Endothelial cell of umbilical vein (primary cell): Measurements from ENCODE around the gene SLC25A44. TPM values are rescaled to one million over a fixed set of nuclear protein-coding genes. Genes with fewer than 3 reads are reported as not detected.

ENCODE experiments used
- BruUV-seq: library from RNA; stranded (reverse); fragments of 400-500 nt; replicated peaks from 2 replicates; lab custom pipeline; 2021; lab: Mats Ljungman, UMichigan
- CTCF ChIA-PET: fragments of 300-600, 350-600 bp; sonication (Branson Sonifier 250); formaldehyde crosslinking; loops from one replicate; lab custom pipeline; 2021; ENCODE audit warnings: antibody characterized with exemption, inconsistent platforms; lab: Charles Lee
- POLR2A ChIA-PET: fragments of 300-600, 350-600 bp; sonication (Branson Sonifier 250); formaldehyde crosslinking; loops from one replicate; lab custom pipeline; 2021; ENCODE audit warnings: antibody characterized with exemption, inconsistent platforms; lab: Charles Lee
- DNase-seq: peaks from one replicate; pipeline ENCODE4 v3.0.0-alpha.2; 2011; ENCODE audit warnings: low read depth, low spot score
- FAIRE-seq: peaks from 2 replicates; lab custom pipeline; 2011; peaks lifted over from hg19 to GRCh38; lab: Jason Lieb, UNC
- H2AFZ ChIP-seq: 2 replicates; pipeline ENCODE4 v1.6.0; 2012; ENCODE audit warnings: low read depth, low read length, control low read depth, inconsistent platforms
- H3K27ac ChIP-seq: 2 replicates; pipeline ENCODE4 v1.5.1; 2011; ENCODE audit warnings: low read depth, mild to moderate bottlenecking, control low read depth, low read length, moderate library complexity; ENCODE audit not compliant: insufficient read depth
- H3K27me3 ChIP-seq, 2 experiments: 2 replicates each; pipeline versions ENCODE4 v1.6.0 to v1.6.1; 2011; ENCODE audit warnings: low read length in 2 of 2, mixed read lengths in 1 of 2; ENCODE audit not compliant: control insufficient read depth in 2 of 2, insufficient read depth in 2 of 2
- H3K36me3 ChIP-seq, 2 experiments: 2 replicates in 1 of 2; 3 replicates in 1 of 2; pipeline ENCODE4 v1.5.1; 2011; ENCODE audit warnings: low read length in 2 of 2, mild to moderate bottlenecking in 1 of 2, moderate library complexity in 1 of 2; ENCODE audit not compliant: control insufficient read depth in 2 of 2, insufficient read depth in 2 of 2; ENCODE audit errors: extremely low read depth in 1 of 2
- H3K4me1 ChIP-seq: 3 replicates; pipeline ENCODE4 v1.5.1; 2011; ENCODE audit warnings: mild to moderate bottlenecking, low read length; ENCODE audit not compliant: control insufficient read depth, insufficient read depth; ENCODE audit errors: extremely low read depth
- H3K4me2 ChIP-seq: 2 replicates; pipeline ENCODE4 v1.6.1; 2011; ENCODE audit warnings: low read length, control low read depth, mixed read lengths; ENCODE audit not compliant: insufficient read depth
- H3K4me3 ChIP-seq, 3 experiments: fragments of 200-600 bp in 1 of 3; sonication (generic), shearing (Covaris generic) in 1 of 3; replicated peaks in 1 of 3; 2 replicates each; pipeline ENCODE4 v1.5.1; 2011 to 2016; ENCODE audit warnings: control low read depth in 3 of 3, low read length in 3 of 3, mild to moderate bottlenecking in 2 of 3, inconsistent platforms in 1 of 3, low read depth in 1 of 3, moderate library complexity in 1 of 3; ENCODE audit not compliant: insufficient read depth in 1 of 3
- H3K79me2 ChIP-seq: 2 replicates; pipeline ENCODE4 v1.6.0; 2012; ENCODE audit warnings: low read length, inconsistent platforms; ENCODE audit not compliant: control insufficient read depth, insufficient read depth
- H3K9ac ChIP-seq: replicated peaks from 2 replicates; pipeline ENCODE3; 2011; ENCODE audit warnings: low read length, control low read depth; ENCODE audit not compliant: insufficient read depth; ENCODE audit errors: extremely low read depth
- H3K9me1 ChIP-seq: replicated peaks from 3 replicates; pipeline ENCODE4 v1.6.0; 2011; ENCODE audit warnings: mild to moderate bottlenecking, low read length; ENCODE audit not compliant: control insufficient read depth, insufficient read depth; ENCODE audit errors: extremely low read depth
- H3K9me3 ChIP-seq: replicated peaks from 2 replicates; pipeline ENCODE4 v1.5.1; 2012; ENCODE audit warnings: low read length, inconsistent platforms; ENCODE audit not compliant: control insufficient read depth, insufficient read depth
- H4K20me1 ChIP-seq: replicated peaks from 2 replicates; pipeline ENCODE3; 2011; ENCODE audit warnings: mild to moderate bottlenecking, low read length; ENCODE audit not compliant: control insufficient read depth, insufficient read depth; ENCODE audit errors: extremely low read depth
- EZH2 ChIP-seq: IDR thresholded peaks from 2 replicates; pipeline ENCODE4 v1.6.1; 2012; ENCODE audit warnings: borderline replicate concordance, low read depth, mild to moderate bottlenecking, moderate library complexity, low read length, inconsistent platforms; ENCODE audit not compliant: severe bottlenecking
- FOS ChIP-seq: IDR thresholded peaks from 2 replicates; pipeline ENCODE4 v1.6.1; 2011; ENCODE audit warnings: mild to moderate bottlenecking, low read length, moderate library complexity, borderline replicate concordance; ENCODE audit not compliant: insufficient read depth
- GATA2 ChIP-seq: IDR thresholded peaks from 2 replicates; pipeline ENCODE4 v1.7.0; 2011; ENCODE audit warnings: low read depth, mild to moderate bottlenecking, moderate library complexity, mixed read lengths, low read length; ENCODE audit not compliant: insufficient read length, insufficient read depth
- JUN ChIP-seq: IDR thresholded peaks from 2 replicates; pipeline ENCODE4 v1.6.1; 2011; ENCODE audit warnings: borderline replicate concordance, low read depth; ENCODE audit not compliant: insufficient read length, insufficient read depth
- MYC ChIP-seq: IDR thresholded peaks from one replicate; pipeline ENCODE4 v1.6.1; 2011; ENCODE audit warnings: mild to moderate bottlenecking, low read depth, low read length
- POLR2A ChIP-seq: IDR thresholded peaks from 2 replicates; pipeline ENCODE4 v1.6.1; 2012; ENCODE audit warnings: low read depth, mild to moderate bottlenecking, control low read depth, low read length
- POLR2AphosphoS5 ChIP-seq: IDR thresholded peaks from 2 replicates; pipeline ENCODE4 v1.6.1; 2012; ENCODE audit warnings: low read depth, mild to moderate bottlenecking, control low read depth, low read length, moderate library complexity; ENCODE audit not compliant: insufficient read depth
- dilution Hi-C: fragments of 300-500 bp; cut with MboI; formaldehyde crosslinking; loops from one replicate; pipeline ENCODE4 v1.15.0; 2019; ENCODE audit warnings: low sequenced_read_pairs; ENCODE audit not compliant: extremely low pct_ligation_motif_present
- intact Hi-C: fragments of 100-400 bp; cut with micrococcal nuclease; formaldehyde crosslinking; loops from one replicate; pipeline ENCODE4 v1.10.0; 2022
- polyA plus RNA-seq, 4 experiments: library from polyadenylated mRNA; depleted of rRNA in 3 of 4; stranded (reverse) in 3 of 4; unstranded in 1 of 4; fragments of >200 nt; gene quantifications; 2 replicates each; pipeline versions ENCODE4 v1.2.1 to v1.2.3, GENCODE V29; 2011 to 2012; ENCODE audit warnings: missing spikeins in 1 of 4
- total RNA-seq: library from RNA; stranded (reverse); gene quantifications from 2 replicates; pipeline ENCODE4 v1.2.3, GENCODE V29; 2021
- TF ChIP-seq, protein P1 (sequence below), 2 donors: IDR thresholded peaks; 1 replicate in 1 of 2; 2 replicates in 1 of 2; pipeline ENCODE4 v1.5.1; 2011; ENCODE audit warnings: low read length in 2 of 2, mild to moderate bottlenecking in 2 of 2, moderate library complexity in 2 of 2, control low read depth in 1 of 2, inconsistent platforms in 1 of 2, low read depth in 1 of 2; ENCODE audit not compliant: insufficient read depth in 1 of 2; ENCODE audit errors: extremely low read depth in 1 of 2
- TF ChIP-seq, protein P2 (sequence below): IDR thresholded peaks from 2 replicates; pipeline ENCODE4 v1.6.1; 2011; ENCODE audit not compliant: insufficient read depth, insufficient read length

SLC25A44 gene
- total and polyA plus RNA-seq, 2 donors (not counting 3 experiments of a cell fraction or from before 2014, with no cell fraction given), result 24.0 to 30.6 TPM

- dilution Hi-C loops, result no loop called here
- DNase-seq (no peak), FAIRE-seq (no peak)
- no peaks in the 10 kb centered on the region for H3K9me1 ChIP-seq
- no TSS peak for BruUV-seq
- no peak overlapping the region for H3K4me3 ChIP-seq
- peaks cover 11% of the 10 kb centered on the region for H3K4me1 ChIP-seq
- no peaks in the 10 kb centered on the region for H4K20me1 ChIP-seq
- no peak overlapping the region for H3K9ac ChIP-seq
- no peak overlapping the region for H3K4me2 ChIP-seq
- no peaks in the 10 kb centered on the region for H3K9me3 ChIP-seq
- no peaks in the 10 kb centered on the region for H3K79me2 ChIP-seq
- H3K36me3 ChIP-seq, result no peaks in the 10 kb centered on the region
- intact Hi-C loops, result no loop called here
- TF ChIP-seq FOS (no peak), GATA2 (no peak), POLR2A (no peak), POLR2AphosphoS5 (no peak), EZH2 (no peak), JUN (no peak), MYC (no peak)
- TF ChIP-seq, protein P1, sequence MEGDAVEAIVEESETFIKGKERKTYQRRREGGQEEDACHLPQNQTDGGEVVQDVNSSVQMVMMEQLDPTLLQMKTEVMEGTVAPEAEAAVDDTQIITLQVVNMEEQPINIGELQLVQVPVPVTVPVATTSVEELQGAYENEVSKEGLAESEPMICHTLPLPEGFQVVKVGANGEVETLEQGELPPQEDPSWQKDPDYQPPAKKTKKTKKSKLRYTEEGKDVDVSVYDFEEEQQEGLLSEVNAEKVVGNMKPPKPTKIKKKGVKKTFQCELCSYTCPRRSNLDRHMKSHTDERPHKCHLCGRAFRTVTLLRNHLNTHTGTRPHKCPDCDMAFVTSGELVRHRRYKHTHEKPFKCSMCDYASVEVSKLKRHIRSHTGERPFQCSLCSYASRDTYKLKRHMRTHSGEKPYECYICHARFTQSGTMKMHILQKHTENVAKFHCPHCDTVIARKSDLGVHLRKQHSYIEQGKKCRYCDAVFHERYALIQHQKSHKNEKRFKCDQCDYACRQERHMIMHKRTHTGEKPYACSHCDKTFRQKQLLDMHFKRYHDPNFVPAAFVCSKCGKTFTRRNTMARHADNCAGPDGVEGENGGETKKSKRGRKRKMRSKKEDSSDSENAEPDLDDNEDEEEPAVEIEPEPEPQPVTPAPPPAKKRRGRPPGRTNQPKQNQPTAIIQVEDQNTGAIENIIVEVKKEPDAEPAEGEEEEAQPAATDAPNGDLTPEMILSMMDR (IDR thresholded peaks at IDR 0.05; ENCODE audit: extremely low read depth in 1 of 2, insufficient read depth in 1 of 2, low read depth in 1 of 2, low read length in 2 of 2), result no peak
- TF ChIP-seq, protein P2, sequence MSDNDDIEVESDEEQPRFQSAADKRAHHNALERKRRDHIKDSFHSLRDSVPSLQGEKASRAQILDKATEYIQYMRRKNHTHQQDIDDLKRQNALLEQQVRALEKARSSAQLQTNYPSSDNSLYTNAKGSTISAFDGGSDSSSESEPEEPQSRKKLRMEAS, result no peak
- ChIA-PET CTCF (interaction anchor here (0.7 to 1.3 kb wide), 4 partner anchors 8 to 69 kb away, joined by 3 to 6 read pairs (median 4); no protein-coding TSS in a partner anchor), POLR2A (interaction anchor here (1.8 kb wide), 1 partner anchor 57 kb away, joined by 7 read pairs; the partner anchor contains the start of gene PMF1)
- no peak overlapping the region for H2AFZ ChIP-seq
- no peak overlapping the region for H3K27ac ChIP-seq
- H3K27me3 ChIP-seq, result no peaks in the 10 kb centered on the region
These were observed 38.0 kb upstream of the SLC25A44 start for GRCh38 chr1:156155756-156156510.
